GM18873 (cell line): ENCODE measurements around the gene RNLS.

Source experiments
- ATAC-seq: cut with Tn5 transposase; IDR thresholded peaks from one replicate; pipeline ENCODE4 v1.9.1; 2021; ENCODE audit warnings: mild to moderate bottlenecking, moderate library complexity, moderate number of reproducible peaks; ENCODE audit not compliant: unreplicated experiment, low FRiP score

RNLS gene

GRCh38 chr10:88442716-88443115 is 140.4 kb downstream of the RNLS start:
- ATAC-seq = no peak

GRCh38 chr10:88440541-88440940 is 142.6 kb downstream of the RNLS start:
- no peak for ATAC-seq

- ATAC-seq = no peak
Measured at GRCh38 chr10:88439932-88440331, 143.2 kb downstream of the RNLS start.

GRCh38 chr10:88437411-88437810 is 145.7 kb downstream of the RNLS start:
- ATAC-seq = no peak

GRCh38 chr10:88433565-88434186 is 149.4 kb downstream of the RNLS start:
- no peak for ATAC-seq

- no peak for ATAC-seq
Measured at GRCh38 chr10:88431103-88431502, 152.0 kb downstream of the RNLS start.

- no peak for ATAC-seq
Measured at GRCh38 chr10:88428976-88429375, 154.1 kb downstream of the RNLS start.

- no peak for ATAC-seq
Measured at GRCh38 chr10:88428442-88428841, 154.7 kb downstream of the RNLS start.

GRCh38 chr10:88427024-88427423 is 156.1 kb downstream of the RNLS start:
- ATAC-seq = no peak

GRCh38 chr10:88424881-88425280 is 158.2 kb downstream of the RNLS start:
- no peak for ATAC-seq

- ATAC-seq = no peak
Measured at GRCh38 chr10:88423732-88424131, 159.4 kb downstream of the RNLS start.

- no peak for ATAC-seq
Measured at GRCh38 chr10:88421590-88421989, 161.5 kb downstream of the RNLS start.

- ATAC-seq = no peak
Measured at GRCh38 chr10:88418871-88419270, 164.2 kb downstream of the RNLS start.

- no peak for ATAC-seq
Measured at GRCh38 chr10:88417387-88418030, 165.6 kb downstream of the RNLS start.

- no peak for ATAC-seq
Measured at GRCh38 chr10:88416801-88417200, 166.3 kb downstream of the RNLS start.

- no peak for ATAC-seq
Measured at GRCh38 chr10:88415533-88416130, 167.5 kb downstream of the RNLS start.

GRCh38 chr10:88413412-88413811 is 169.7 kb downstream of the RNLS start:
- no peak for ATAC-seq

- no peak for ATAC-seq
Measured at GRCh38 chr10:88411772-88412349, 171.3 kb downstream of the RNLS start.

- no peak for ATAC-seq
Measured at GRCh38 chr10:88409824-88410223, 173.3 kb downstream of the RNLS start.

GRCh38 chr10:88409236-88409635 is 173.9 kb downstream of the RNLS start:
- no peak for ATAC-seq

GRCh38 chr10:88408096-88408495 is 175.0 kb downstream of the RNLS start:
- no peak for ATAC-seq

GRCh38 chr10:88404133-88404532 is 179.0 kb downstream of the RNLS start:
- no peak for ATAC-seq
